Measurements from ENCODE around the gene MYG1. TPM values are rescaled to one million over a fixed set of nuclear protein-coding genes. Genes with fewer than 3 reads are reported as not detected.

Gene MYG1
- total and polyA plus RNA-seq, 2 of the 13 experiments (the other 11 are each of a cell fraction or from before 2014, with no cell fraction given), result 38.6 to 58.0 TPM

DNA sequence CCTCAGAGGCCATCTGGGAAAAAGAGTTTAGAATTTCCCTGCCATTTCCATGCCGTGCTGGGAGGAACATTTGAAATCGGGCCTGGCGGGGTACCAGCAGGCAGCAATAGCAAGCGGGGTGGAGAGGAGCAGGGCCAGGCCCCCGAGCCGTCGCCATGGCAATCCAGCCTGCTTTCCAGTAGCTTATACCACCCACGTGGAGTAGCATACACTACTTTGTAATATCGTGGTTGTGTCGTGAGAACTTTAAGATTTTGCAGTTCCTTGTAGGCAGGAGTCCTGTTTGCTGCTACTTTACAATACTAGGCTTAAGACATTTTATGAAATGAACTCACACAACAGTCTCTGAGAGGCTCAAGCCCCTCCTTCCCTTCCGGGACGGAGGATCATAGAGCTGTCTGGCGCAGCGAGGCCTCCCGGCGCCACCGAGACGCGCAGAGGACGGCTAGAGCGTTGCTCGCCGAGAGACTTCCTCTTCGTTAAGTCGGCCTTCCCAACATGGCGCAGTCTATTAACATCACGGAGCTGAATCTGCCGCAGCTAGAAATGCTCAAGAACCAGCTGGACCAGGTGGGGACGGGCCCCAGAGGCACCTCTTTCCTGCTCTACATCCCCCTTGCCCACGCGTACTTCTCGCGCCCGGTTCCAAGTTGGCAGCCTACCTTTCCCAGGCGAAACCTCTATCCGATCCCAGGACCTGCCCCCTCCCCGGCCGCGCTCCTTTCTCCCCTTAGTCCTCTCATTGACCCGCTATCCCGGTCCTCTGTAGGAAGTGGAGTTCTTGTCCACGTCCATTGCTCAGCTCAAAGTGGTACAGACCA, 4.2 kb upstream of the MYG1 start, which contains the start of gene PFDN5 (continued):
- TF ChIP-seq, protein P1, sequence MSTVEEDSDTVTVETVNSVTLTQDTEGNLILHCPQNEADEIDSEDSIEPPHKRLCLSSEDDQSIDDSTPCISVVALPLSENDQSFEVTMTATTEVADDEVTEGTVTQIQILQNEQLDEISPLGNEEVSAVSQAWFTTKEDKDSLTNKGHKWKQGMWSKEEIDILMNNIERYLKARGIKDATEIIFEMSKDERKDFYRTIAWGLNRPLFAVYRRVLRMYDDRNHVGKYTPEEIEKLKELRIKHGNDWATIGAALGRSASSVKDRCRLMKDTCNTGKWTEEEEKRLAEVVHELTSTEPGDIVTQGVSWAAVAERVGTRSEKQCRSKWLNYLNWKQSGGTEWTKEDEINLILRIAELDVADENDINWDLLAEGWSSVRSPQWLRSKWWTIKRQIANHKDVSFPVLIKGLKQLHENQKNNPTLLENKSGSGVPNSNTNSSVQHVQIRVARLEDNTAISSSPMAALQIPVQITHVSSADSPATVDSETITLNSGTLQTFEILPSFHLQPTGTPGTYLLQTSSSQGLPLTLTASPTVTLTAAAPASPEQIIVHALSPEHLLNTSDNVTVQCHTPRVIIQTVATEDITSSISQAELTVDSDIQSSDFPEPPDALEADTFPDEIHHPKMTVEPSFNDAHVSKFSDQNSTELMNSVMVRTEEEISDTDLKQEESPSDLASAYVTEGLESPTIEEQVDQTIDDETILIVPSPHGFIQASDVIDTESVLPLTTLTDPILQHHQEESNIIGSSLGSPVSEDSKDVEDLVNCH (CRISPR knock-in tag; IDR thresholded peaks at IDR 0.05), result 0 out of 2 replicates have a peak, but pooled peaks have one; percentile 33
- TF ChIP-seq, protein P2, sequence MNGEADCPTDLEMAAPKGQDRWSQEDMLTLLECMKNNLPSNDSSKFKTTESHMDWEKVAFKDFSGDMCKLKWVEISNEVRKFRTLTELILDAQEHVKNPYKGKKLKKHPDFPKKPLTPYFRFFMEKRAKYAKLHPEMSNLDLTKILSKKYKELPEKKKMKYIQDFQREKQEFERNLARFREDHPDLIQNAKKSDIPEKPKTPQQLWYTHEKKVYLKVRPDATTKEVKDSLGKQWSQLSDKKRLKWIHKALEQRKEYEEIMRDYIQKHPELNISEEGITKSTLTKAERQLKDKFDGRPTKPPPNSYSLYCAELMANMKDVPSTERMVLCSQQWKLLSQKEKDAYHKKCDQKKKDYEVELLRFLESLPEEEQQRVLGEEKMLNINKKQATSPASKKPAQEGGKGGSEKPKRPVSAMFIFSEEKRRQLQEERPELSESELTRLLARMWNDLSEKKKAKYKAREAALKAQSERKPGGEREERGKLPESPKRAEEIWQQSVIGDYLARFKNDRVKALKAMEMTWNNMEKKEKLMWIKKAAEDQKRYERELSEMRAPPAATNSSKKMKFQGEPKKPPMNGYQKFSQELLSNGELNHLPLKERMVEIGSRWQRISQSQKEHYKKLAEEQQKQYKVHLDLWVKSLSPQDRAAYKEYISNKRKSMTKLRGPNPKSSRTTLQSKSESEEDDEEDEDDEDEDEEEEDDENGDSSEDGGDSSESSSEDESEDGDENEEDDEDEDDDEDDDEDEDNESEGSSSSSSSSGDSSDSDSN (CRISPR knock-in tag; IDR thresholded peaks at IDR 0.05), result peak; percentile 66
- TF ChIP-seq ZBTB38 (CRISPR knock-in tag; IDR thresholded peaks at IDR 0.05), result peak; percentile 57
- TF ChIP-seq, protein P3, sequence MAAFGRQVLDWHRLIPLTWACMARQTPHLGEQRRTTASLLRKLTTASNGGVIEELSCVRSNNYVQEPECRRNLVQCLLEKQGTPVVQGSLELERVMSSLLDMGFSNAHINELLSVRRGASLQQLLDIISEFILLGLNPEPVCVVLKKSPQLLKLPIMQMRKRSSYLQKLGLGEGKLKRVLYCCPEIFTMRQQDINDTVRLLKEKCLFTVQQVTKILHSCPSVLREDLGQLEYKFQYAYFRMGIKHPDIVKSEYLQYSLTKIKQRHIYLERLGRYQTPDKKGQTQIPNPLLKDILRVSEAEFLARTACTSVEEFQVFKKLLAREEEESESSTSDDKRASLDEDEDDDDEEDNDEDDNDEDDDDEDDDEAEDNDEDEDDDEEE (CRISPR knock-in tag; IDR thresholded peaks at IDR 0.05), result no peak
- TF ChIP-seq POGZ (CRISPR knock-in tag; IDR thresholded peaks at IDR 0.05), result no peak
- TF ChIP-seq, protein P4, sequence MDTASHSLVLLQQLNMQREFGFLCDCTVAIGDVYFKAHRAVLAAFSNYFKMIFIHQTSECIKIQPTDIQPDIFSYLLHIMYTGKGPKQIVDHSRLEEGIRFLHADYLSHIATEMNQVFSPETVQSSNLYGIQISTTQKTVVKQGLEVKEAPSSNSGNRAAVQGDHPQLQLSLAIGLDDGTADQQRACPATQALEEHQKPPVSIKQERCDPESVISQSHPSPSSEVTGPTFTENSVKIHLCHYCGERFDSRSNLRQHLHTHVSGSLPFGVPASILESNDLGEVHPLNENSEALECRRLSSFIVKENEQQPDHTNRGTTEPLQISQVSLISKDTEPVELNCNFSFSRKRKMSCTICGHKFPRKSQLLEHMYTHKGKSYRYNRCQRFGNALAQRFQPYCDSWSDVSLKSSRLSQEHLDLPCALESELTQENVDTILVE (CRISPR knock-in tag; IDR thresholded peaks at IDR 0.05), result peak; percentile 82; the same call in 1 of the 2 replicates
- TF ChIP-seq HMGA1 (CRISPR knock-in tag; conservative IDR thresholded peaks at IDR 0.05), result no peak
- TF ChIP-seq ZNF354B (CRISPR knock-in tag; IDR thresholded peaks at IDR 0.05), result no peak
- TF ChIP-seq TARDBP (CRISPR knock-in tag; IDR thresholded peaks at IDR 0.05), result peak; percentile 73
- TF ChIP-seq RBAK (CRISPR knock-in tag; IDR thresholded peaks at IDR 0.05), result peak; percentile 96
- TF ChIP-seq ZNF333 (CRISPR knock-in tag; IDR thresholded peaks at IDR 0.05; ENCODE audit: borderline replicate concordance), result no peak
- no peak for TF ChIP-seq CENPT (CRISPR knock-in tag; IDR thresholded peaks at IDR 0.05; ENCODE audit: low read depth)
- TF ChIP-seq ZBTB7B (CRISPR knock-in tag; IDR thresholded peaks at IDR 0.05), result no peak
- no peak for TF ChIP-seq ZNF850 (CRISPR knock-in tag; conservative IDR thresholded peaks at IDR 0.05)
- TF ChIP-seq, protein P5, sequence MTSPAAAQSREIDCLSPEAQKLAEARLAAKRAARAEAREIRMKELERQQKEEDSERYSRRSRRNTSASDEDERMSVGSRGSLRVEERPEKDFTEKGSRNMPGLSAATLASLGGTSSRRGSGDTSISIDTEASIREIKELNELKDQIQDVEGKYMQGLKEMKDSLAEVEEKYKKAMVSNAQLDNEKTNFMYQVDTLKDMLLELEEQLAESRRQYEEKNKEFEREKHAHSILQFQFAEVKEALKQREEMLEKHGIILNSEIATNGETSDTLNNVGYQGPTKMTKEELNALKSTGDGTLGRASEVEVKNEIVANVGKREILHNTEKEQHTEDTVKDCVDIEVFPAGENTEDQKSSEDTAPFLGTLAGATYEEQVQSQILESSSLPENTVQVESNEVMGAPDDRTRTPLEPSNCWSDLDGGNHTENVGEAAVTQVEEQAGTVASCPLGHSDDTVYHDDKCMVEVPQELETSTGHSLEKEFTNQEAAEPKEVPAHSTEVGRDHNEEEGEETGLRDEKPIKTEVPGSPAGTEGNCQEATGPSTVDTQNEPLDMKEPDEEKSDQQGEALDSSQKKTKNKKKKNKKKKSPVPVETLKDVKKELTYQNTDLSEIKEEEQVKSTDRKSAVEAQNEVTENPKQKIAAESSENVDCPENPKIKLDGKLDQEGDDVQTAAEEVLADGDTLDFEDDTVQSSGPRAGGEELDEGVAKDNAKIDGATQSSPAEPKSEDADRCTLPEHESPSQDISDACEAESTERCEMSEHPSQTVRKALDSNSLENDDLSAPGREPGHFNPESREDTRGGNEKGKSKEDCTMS (CRISPR knock-in tag; conservative IDR thresholded peaks at IDR 0.05), result no peak
- TF ChIP-seq ZBTB7A (CRISPR knock-in tag; IDR thresholded peaks at IDR 0.05), result no peak
- TF ChIP-seq, protein P6, sequence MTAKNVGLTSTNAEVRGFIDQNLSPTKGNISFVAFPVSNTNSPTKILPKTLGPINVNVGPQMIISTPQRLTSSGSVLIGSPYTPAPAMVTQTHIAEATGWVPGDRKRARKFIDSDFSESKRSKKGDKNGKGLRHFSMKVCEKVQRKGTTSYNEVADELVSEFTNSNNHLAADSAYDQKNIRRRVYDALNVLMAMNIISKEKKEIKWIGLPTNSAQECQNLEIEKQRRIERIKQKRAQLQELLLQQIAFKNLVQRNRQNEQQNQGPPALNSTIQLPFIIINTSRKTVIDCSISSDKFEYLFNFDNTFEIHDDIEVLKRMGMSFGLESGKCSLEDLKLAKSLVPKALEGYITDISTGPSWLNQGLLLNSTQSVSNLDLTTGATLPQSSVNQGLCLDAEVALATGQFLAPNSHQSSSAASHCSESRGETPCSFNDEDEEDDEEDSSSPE (CRISPR knock-in tag; IDR thresholded peaks at IDR 0.05), result no peak
- TF ChIP-seq, protein P7, sequence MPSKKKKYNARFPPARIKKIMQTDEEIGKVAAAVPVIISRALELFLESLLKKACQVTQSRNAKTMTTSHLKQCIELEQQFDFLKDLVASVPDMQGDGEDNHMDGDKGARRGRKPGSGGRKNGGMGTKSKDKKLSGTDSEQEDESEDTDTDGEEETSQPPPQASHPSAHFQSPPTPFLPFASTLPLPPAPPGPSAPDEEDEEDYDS (CRISPR knock-in tag; IDR thresholded peaks at IDR 0.05), result peak; percentile 70

Measured in HepG2 (cell line).